Activated CD8-positive, alpha-beta memory T cell treated with anti-CD3 and anti-CD28 coated beads for 1 hour (primary cell): ENCODE measurements around the gene CASTOR2.
"Not testable (repeated sequence)": the region's sequence is repeated elsewhere in the genome, so short reads cannot be mapped to it uniquely, and the experiment has no call there.

Experiments used
- DNase-seq, 2 donors: peaks; one replicate each; pipeline ENCODE4 v3.0.0-alpha.2; 2020; ENCODE audit warnings: low read depth in 1 of 2; ENCODE audit errors: extremely low read depth in 1 of 2

Gene CASTOR2

DNA sequence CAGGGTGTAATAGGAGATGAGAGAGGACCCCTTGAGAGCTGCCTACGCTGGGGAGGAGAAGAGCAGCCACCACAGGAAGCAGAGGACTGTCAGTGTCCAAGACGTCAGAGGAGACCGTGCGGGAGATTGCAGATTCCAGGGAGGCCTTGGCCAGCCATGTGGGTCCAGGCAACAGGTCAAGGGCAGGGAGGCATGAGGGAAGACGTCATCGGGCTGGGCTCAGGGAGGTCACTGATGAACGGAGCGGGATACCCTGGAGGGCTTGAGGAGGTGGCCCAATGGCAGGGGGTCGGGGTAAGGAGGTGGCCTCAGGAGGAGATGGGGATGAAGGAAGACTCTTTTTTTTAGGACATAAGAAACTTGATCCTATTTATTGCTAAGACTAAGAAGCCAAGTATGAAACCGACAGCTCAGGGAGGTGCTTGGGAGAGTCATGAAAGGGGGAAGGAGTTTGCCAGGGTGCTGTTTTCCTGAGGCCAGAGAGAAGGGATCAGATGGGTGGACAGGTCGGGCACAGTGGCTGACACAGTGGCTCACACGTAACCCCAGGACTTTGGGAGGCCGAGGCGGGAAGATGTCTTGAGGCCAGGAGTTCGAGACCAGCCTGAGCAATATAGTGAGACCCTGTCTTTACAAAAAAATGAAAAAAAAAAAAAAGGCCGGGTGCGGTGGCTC is 30.5 kb downstream of the CASTOR2 start:
- not testable (repeated sequence) for DNase-seq

DNA sequence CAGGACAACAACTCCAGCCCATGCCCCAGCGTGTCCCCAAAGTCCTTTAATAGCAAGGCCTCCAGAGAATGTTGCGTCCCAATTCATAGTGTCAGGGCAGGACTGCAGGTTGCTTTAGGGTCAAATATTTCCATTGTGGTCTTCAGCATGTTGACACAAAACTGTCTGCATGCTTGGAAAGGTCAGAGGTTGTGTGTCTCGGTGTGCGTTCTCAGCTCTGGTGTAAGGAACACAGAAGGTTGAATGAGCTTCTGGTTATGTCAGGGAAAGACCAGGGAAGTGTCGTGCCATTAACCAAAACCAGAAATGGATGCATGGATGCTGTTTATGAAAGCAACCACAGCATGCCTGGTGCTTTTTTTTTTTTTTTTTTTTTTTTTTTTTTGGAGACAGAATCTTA is 31.9 kb downstream of the CASTOR2 start:
- DNase-seq: not testable (repeated sequence)

DNA sequence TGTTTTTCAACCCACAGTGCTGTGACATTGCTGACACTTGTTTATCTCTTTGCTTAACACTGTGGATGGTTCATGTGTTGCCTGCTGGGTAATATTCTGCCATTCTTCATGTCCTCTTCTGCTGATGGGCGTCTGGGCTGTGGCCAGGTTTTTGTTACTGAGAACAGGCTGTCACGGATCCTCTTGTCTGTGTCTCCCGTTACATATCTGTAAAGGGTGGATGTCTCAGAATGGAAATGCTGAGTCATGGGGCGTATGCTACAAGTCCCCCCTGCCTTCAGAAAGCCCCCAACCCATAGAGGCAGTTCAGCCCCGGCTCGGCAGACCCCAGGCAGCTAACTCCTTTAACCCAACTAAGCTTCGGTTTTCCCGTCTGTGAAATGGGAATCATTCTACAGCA is 33.3 kb downstream of the CASTOR2 start:
- DNase-seq: not testable (repeated sequence)

DNA sequence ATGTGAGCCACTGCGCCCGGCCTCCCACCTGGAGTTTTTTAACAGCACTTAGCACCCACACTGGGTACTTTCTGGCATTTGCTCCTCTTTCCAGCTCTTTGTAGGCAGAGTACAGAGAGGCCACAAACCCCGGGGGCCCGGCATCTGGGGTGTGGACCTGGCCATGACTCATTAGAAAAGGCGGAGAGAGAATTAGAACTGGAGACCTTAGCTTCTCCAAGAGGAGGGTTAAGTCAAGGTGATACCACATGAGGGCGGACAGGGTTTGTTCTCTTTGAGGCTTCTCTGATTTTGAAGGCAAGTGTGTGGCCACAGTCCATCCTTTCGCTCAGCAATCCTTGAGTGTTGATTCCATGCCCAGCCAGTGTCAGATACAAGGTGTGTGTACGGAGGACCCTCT is 36.9 kb downstream of the CASTOR2 start:
- not testable (repeated sequence) for DNase-seq

DNA sequence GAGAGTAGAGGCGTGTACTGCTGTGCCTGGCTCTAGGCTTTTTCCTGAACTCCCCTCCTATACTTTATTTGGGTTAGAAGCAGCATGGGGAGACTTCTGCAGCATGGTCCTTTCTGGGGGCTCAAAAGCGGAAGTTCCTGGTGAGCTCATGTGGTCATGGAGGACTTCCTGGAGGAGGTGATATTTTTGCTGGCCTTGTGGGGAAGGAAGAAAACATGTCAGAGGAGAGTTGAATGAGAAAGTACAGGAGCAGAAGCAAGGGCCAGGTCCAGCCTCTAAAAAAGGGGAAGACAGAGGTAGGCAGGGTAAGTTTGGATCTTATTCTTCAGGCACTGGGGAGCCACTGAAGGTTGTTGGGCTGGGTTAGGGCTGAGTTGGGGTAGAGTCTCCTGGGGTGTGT is 45.5 kb downstream of the CASTOR2 start:
- no peak for DNase-seq

DNA sequence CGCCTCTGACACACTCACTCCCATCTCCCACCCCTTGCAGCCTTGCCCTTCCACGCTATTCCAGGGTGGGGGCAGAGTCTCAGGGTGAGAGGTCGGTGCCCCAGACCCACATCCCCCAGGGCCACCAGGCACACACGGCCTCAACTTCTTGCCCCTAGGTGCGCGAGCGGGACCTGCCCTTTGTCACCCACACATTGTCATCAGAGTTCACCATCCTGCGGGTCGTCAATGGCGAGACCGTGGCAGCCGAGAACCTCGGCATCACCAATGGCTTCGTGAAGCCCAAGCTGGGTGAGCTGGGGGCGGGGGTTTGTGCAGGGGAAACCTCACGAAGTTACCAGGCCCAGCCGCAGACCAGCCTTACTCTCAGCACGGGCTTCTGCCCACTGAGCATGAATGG is 53.3 kb downstream of the CASTOR2 start:
- no peak for DNase-seq

DNA sequence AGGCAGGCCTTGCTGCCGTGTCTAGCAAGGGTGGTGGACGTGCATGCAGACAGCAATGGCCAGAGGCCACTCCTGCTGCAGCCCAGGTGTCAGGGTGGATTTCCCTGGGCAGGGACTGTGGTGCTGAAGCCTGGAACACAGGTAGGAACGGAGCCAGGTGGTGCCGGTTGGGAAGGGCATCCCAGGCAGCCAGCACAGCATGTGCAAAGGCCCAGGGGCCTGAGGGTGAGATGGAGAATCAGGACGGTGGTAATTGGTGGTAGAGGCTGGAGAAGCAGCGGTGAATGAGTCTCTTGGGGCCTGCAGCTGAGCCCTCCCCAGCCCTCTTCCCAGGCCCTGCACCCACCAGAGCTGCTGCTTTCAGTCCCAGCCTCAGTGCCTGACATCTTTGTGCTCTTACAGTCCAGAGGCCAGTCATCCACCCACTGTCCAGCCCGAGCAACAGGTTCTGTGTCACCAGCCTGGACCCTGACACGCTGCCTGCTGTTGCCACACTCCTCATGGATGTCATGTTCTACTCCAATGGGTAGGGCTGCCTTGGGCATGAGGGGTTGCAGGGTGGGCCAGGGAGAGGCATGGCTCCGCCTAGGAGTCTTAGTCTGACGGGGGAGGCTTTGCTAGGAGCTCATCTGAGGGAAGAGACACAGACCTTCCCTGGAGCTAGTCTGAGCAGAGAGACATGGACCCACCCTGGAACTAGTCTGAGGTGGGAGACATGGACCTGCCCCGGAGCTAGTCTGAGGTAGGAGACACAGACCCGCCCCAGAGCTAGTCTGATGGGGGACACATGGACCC is 54.3 kb downstream of the CASTOR2 start:
- no peak for DNase-seq

DNA sequence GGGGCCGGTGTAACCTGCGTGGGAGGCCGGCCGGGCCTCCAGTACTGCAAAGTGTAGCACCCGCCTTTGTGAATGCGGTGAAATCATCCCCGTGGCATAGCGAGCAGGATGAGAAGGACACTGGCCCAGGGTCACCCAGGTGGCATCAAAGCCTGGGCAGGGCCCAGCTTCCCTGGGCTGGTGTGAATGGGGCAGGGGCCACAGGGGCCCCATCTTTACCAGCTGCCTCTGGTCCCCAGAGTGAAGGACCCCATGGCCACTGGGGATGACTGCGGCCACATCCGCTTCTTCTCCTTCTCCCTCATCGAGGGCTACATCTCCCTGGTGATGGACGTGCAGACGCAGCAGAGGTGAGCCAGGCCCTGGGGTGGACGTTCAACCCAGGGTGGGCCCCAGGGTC is 55.3 kb downstream of the CASTOR2 start:
- no peak for DNase-seq

DNA sequence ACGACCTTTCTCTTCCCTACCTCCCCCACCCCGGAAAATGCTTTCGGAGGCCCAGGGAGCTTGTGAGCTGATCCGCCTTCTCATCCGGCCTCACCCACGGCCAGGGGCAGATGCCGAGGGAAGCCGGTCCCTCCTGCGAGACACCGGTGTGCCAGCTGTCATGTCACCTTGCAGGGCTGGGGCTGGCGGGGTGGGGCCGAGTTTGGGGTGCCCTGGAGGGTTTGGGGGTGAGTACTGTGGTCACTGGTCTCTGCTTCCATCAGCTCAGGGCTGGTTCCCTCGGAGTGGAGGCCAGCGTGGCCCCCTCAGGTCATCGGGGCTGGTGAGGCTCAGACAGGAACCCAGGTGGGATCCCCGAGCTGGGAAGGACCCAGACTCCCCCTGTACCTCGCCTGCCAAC is 60.4 kb downstream of the CASTOR2 start:
- no peak for DNase-seq

DNA sequence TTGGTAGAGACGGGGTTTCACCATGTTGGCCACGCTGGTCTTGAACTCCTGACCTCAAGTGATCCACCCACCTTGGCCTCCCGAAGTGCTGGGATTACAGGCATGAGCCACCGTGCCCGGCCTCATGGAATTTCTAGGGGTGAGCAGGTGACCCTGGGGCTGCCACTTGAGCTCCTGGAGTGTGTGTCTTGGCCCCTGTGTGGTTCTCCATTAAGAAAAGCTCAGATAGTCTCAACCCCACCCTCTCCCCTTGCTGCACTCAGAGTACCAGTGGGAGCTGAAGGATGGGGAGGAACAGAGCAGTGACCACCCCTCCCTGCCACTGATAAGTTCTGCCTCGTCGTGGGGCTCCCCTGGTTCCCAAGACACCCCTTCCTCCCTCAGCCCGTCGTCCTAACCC is 63.8 kb downstream of the CASTOR2 start:
- DNase-seq: no peak

DNA sequence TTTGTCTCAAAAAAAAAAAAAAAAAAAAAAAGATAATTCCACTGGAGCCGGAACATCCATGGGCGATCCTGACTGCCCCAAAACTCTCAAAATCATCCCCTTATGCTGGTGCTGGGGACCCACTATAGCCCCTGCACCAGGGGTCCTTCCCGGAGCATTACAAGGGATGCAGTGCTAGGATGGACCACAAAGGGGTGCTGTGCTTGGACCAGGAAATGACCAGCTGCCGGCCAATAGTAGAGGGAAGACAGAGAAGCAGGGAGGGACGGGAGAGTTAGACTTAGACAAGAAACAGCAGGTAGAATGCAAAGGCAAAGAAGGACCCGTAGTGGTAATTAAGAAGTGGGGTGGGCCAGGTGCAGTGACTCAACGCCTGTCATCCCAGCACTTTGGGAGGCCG is 68.6 kb downstream of the CASTOR2 start:
- no peak for DNase-seq

DNA sequence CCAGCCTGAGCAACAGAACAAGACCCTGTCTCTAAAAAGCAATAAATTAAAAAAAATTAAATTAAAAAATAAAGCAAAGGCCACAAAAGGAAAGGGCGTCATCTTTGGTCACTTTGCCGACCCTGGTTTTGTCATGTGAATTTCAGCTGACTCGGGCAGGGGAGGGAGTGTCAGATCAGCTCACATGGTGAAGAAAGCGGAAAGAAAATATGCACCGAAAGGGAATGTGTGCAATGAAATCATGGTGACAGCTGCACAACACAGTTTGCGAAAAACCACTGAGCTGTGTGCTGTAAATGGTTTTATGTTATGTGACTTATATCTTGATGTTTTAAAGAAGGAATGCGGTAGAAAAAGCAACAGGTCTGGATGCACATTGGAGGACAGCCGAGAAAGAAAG is 69.3 kb downstream of the CASTOR2 start:
- DNase-seq: no peak

DNA sequence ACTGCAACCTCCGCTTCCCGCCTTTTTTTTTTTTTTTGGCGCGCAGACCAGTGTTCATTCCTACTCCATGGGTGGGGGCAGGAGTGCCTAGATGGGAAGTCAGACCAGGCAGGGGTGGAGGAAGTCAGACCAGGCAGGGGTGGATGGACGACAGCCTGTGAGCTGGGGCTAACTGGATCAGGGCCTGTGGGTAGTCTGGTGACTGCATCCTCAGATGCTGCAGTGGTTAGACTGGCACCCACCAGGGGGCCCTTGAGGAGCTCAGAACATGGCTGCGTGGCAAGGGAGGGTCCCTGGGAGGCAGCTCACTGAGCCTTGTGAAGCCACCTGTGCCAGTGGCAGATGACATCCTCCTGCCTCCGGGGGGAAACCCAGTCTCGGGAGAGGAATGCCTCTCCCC is 74.0 kb downstream of the CASTOR2 start:
- DNase-seq: no peak

DNA sequence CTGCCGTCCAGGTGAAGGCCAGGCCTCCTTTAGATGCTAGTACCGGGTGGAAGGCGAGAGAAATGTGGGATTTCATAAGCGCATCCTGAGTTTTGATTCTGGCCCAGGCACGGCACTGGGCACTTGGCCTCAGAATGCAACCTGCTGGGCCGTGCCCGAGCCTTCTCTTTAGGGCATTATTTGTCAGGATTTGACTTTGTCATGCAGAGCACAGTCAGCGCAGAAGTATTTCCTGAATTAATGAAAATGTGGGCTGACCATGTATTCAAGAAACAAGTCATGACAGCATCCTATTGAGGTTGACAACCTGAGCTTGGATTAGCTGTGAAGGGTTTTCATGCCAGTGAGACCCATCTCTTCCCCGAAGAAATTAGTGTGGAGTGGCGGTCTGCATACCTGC is 74.7 kb downstream of the CASTOR2 start:
- DNase-seq: no peak

DNA sequence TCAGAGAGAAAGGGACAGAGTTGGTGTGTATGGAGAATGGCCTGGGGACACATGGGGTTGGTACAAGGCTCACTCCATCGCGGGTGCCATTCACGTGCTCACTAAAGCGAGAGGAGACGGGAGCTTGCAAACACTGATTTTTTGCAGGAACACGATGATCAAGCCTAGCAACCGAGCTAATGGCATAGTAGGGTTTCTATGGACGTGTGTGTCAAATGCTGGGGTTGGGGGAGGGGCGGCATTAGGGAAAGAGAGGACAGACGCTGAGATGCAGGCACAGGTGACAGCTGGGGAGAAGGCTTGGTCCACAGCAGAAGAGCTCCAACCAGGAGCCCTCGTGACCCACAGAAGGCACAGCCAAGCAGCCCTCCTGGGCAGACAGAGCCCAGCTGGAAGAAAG is 75.2 kb downstream of the CASTOR2 start:
- DNase-seq: no peak

DNA sequence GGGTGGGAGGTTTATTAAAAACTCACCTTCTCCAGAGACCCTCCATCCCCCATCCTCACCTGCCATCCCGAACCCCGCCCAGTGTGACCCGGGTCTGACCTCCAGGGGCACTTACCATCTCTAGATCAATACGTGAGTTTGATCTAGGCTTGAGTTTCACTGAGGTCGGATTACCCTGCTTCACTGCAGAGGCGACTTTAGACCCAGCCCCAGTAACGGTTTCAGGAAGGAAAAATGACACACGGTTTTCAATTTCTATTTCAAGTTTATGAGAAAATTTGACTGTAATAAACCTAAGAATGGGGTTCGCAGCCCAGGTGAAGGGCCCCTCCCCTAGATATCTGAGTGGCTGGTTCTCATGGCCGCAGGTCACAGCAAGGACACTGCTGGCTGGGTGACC is 76.0 kb downstream of the CASTOR2 start:
- DNase-seq: no peak

DNA sequence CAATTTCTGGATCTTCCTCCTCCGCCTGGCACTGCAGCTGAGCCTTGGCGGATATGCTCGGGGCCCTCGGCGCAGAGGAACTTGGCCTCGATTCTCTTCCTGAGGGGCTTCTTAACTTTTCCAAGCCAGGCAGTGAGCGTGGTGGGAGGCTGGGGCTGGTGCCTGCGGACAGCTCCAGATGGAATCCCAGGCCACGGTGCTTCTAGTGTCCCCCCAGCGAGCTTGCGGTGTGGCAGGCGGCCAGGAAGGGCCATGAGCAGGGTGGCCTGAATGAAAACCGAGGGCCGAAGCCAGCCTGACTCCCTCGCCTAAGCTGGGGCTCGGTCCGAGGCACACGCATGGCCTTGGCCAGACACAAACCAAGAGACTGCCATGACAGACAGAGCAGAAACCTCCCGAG is 77.8 kb downstream of the CASTOR2 start:
- DNase-seq: no peak

DNA sequence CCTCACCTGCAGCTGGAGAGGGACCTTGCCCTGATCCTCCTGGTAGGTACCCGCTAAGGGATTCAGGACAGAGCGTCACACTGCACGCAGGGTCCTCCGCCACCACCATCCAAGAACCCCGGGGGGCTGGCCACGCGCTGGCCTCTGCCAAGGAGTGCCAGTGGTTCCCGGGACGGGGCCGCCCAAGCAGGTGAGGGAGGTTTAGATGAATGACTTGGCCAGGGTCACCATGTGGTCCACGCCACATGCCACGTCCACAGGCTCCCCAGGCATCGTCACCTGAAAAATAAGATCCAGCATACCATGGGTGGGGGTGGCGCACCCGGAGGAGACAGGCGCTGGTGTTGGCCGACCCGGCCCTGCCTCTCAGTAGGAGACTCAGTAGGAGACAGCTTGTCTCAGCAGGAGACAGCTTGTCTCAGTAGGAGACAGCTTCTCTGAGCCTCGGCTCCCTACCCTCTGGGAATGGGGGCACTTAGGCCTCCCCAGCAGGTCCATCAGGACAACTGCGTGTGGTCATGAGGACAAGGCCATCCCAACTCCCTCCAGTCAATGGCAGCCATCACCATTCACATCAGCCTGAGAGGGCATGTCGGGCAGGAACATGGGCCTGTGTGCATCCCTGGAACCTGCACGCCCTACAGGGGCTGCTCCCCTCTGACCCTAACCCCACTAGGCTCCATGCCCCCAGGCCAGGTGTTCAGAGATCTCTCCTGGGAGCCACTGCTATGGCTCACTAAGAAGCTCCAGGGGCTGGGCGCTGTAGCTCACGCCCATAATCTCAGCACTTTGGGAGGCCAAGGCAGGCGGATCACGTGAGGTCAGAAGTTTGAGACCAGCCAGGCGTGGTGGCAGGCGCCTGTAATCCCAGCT is 78.6 kb downstream of the CASTOR2 start:
- no peak for DNase-seq

DNA sequence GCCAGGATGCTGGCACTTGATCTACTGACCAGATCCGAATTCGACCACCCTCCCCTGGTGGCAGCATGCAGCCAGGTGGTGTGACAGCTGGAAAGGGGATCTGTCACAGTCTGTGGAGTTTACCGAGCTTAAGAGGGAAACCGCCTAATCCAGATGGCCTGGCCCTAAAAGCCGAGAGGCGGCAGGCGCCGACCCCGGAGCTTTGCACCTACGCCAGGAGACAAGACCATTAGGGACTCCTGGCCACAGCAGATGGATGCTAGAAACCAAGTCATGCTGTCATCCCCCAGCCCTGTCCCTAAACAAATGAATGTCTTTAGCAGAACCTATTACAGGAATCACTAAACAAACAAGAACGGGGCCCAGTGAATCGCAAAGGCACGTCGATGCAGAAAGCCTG is 81.4 kb downstream of the CASTOR2 start:
- no peak for DNase-seq

DNA sequence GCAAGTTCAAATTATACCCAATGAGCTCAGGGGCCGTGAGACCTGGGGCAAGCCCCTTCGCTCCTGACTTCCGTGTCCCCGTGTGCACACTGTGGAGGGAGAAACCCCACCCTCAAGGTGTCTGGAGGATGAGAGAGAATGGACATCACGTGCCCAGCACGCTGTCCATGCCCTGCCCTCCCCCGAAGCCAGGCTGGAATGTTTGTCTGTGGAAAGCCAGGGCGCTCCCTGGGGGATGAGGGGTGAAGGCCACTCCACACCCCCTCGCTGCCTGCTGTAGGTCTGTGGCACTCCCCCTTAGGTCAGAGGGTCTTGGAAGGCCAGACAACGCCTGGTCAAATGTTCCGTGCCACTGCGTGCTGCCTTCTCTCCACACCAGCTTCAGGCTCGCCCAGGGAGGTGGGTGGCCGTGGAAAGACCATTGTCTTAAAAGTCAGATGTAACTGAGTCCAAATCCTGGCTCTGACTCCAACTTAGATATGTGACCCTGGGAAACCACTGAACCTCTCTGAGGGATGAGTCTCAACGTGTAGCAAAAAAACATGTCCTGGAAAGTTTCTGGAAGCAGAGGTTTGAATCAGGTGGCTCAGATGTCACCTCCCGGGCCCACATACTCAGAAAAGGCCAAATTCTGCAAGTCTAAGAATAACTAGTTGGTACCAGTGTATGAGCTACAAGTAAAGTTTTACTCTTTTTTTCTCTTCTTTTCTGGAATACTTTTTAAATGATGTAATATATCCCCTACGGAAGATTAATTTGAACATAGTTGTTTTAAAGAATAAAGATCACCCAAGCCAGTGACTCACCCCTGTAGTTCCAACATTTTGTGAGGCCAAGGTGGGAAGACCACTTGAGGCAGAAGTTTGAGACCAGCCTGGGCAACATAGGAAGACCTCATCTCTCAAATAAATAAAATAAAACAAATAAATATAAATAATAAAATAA is 84.2 kb downstream of the CASTOR2 start:
- no peak for DNase-seq

DNA sequence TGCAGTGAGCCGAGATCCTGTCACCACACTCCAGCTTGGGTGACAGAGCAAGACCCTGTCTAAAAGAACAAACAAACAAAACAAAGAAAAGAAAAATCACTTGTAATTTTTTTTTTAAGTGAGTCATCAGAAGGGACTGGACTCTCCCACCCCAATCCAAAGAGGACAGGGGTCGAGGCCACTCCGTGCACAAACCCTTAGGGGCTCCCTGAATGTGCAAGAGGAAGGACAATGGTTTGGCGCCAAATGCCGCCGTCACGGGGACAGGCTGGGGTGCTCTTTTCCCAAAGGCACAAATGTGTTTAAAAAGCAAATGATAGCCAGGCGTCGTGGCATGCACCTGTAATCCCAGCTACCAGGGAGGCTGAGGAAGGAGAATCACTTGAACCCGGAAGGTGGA is 85.3 kb downstream of the CASTOR2 start:
- DNase-seq: no peak
